Right atrium auricular region (tissue), 2 donors: ENCODE results near the gene KRTAP19-1. TPM values are rescaled to one million over a fixed set of nuclear protein-coding genes. Genes with fewer than 3 reads are reported as not detected.
"Not testable (repeated sequence)": the region's sequence is repeated elsewhere in the genome, so short reads cannot be mapped to it uniquely, and the experiment has no call there.

Experiments
- DNase-seq: peaks from one replicate; pipeline ENCODE4 v3.0.0-alpha.2; 2019; ENCODE audit warnings: low spot score
- H3K27ac ChIP-seq, 2 donors: fragments of 200-600 bp; sonication (generic); 1 replicate in 1 of 2; 2 replicates in 1 of 2; pipeline ENCODE4 v1.5.1; 2016 to 2019
- H3K27me3 ChIP-seq, 2 donors: fragments of 200-600 bp; sonication (generic); one replicate each; pipeline versions ENCODE4 v1.5.1 to v1.6.0; 2017 to 2019
- H3K36me3 ChIP-seq: fragments of 200-600 bp; sonication (generic); one replicate; pipeline ENCODE4 v1.5.1; 2016
- H3K4me1 ChIP-seq, 2 donors: fragments of 200-600 bp; sonication (generic); one replicate each; pipeline versions ENCODE4 v1.5.1 to v1.6.0; 2017 to 2019
- H3K4me3 ChIP-seq, 2 donors: fragments of 200-600 bp; sonication (generic); 1 replicate in 1 of 2; 2 replicates in 1 of 2; pipeline ENCODE4 v1.5.1; 2017 to 2019; ENCODE audit warnings: mild to moderate bottlenecking in 1 of 2, moderate library complexity in 1 of 2
- H3K9me3 ChIP-seq, 2 donors: fragments of 200-600 bp; sonication (generic); one replicate each; pipeline ENCODE4 v1.5.1; 2019
- CTCF ChIP-seq, 2 donors: fragments of 200-600 bp; sonication (generic); IDR thresholded peaks; one replicate each; pipeline ENCODE4 v1.5.1; 2019; ENCODE audit warnings: antibody characterized with exemption in 2 of 2
- total RNA-seq, 2 donors: library from RNA; depleted of rRNA; stranded (reverse); fragments of >200 nt; gene quantifications; one replicate each; pipeline ENCODE4 v1.1.0, GENCODE V29; 2016

KRTAP19-1 gene
- total RNA-seq, result not detected

GRCh38 chr21:30480145-30480544 lies at the start of gene KRTAP19-1:
KRTAP19-1 (minus strand) TSS chr21:30480367; CDS start chr21:30480317, 50 bp downstream.
- TF ChIP-seq CTCF (IDR thresholded peaks at IDR 0.05), result no peak
- DNase-seq, result no peak
- Histone ChIP-seq H3K4me1 (peaks cover 0 to 3% of the 10 kb centered on the region in 2 donors), H3K4me3 (no peak within 1 kb of the TSS), H3K9me3 (no peaks in the 10 kb centered on the region), H3K27ac (peak within 1 kb of the TSS in 1 of 2 donors; percentile 0), H3K27me3 (no peaks in the 10 kb centered on the region), H3K36me3 (no peaks in the 10 kb centered on the region)

- no peaks in the 10 kb centered on the region for H3K36me3 ChIP-seq
- H3K27me3 ChIP-seq, result no peaks in the 10 kb centered on the region
- TF ChIP-seq CTCF (IDR thresholded peaks at IDR 0.05), result no peak
- H3K4me1 ChIP-seq, result no peaks in the 10 kb centered on the region
- H3K9me3 ChIP-seq, result no peaks in the 10 kb centered on the region
- DNase-seq, result no peak
- H3K4me3 ChIP-seq, result no peak overlapping the region
- H3K27ac ChIP-seq, result no peak overlapping the region
Measured at GRCh38 chr21:30518876-30519275, 38.7 kb upstream of the KRTAP19-1 start.

- no peak for DNase-seq
- no peaks in the 10 kb centered on the region for H3K4me1 ChIP-seq
- no peak for TF ChIP-seq CTCF (IDR thresholded peaks at IDR 0.05)
- H3K36me3 ChIP-seq, result no peaks in the 10 kb centered on the region
- no peaks in the 10 kb centered on the region for H3K27me3 ChIP-seq
- no peaks in the 10 kb centered on the region for H3K9me3 ChIP-seq
- H3K4me3 ChIP-seq, result no peak overlapping the region
- H3K27ac ChIP-seq, result no peak overlapping the region
Measured at GRCh38 chr21:30515681-30516080, 35.5 kb upstream of the KRTAP19-1 start.

- not testable (repeated sequence) for H3K27me3 ChIP-seq, H3K36me3 ChIP-seq, H3K4me1 ChIP-seq, H3K27ac ChIP-seq, H3K9me3 ChIP-seq, DNase-seq, H3K4me3 ChIP-seq
Measured at GRCh38 chr21:30505621-30506205, 25.5 kb upstream of the KRTAP19-1 start.

- Histone ChIP-seq H3K4me3 (no peak within 1 kb of the TSS), H3K27ac (no peak within 1 kb of the TSS), H3K4me1 (no peaks in the 10 kb centered on the region), H3K9me3 (no peaks in the 10 kb centered on the region), H3K27me3 (no peaks in the 10 kb centered on the region), H3K36me3 (no peaks in the 10 kb centered on the region)
- no peak for DNase-seq
- TF ChIP-seq CTCF (IDR thresholded peaks at IDR 0.05), result no peak
Measured at GRCh38 chr21:30502041-30502440, 21.9 kb upstream of the KRTAP19-1 start, which contains the start of gene KRTAP19-5. KRTAP19-5 (minus strand) TSS chr21:30502141; CDS start chr21:30502090, 51 bp downstream.

- no peak within 1 kb of the TSS for H3K27ac ChIP-seq
- no peaks in the 10 kb centered on the region for H3K27me3 ChIP-seq
- TF ChIP-seq CTCF (IDR thresholded peaks at IDR 0.05), result no peak
- DNase-seq, result no peak
- no peaks in the 10 kb centered on the region for H3K4me1 ChIP-seq
- H3K9me3 ChIP-seq, result no peaks in the 10 kb centered on the region
- no peaks in the 10 kb centered on the region for H3K36me3 ChIP-seq
- no peak within 1 kb of the TSS for H3K4me3 ChIP-seq
Measured at GRCh38 chr21:30497065-30497464, 16.9 kb upstream of the KRTAP19-1 start, which contains the start of gene KRTAP19-4. KRTAP19-4 (minus strand) TSS chr21:30497165; CDS start chr21:30497110, 55 bp downstream.
